ENCODE data around the gene PBX3. TPM values are rescaled to one million over a fixed set of nuclear protein-coding genes. Genes with fewer than 3 reads are reported as not detected.

The PBX3 gene
- total and polyA plus RNA-seq, 10 donors, result 7.2 to 58.4 (median 34.1) TPM

DNA sequence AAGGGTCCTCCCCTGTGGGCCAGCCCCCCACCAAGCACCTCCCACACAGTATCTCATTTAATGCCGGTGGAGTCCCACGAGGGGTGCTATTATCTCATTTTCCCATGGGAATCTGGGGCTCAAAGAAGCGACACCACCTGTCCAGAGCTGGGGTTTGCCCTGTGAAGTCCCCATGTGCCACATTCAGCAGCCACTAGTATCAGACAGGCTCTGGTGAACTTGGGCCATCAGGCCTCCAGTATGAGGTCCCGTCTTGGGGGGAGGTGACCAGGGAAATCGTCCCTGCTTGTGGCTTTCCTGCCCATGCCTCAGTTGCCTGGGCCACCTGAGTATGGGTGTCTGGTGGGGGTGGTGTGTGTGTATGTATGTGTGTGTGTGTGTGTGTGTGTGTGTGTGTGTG lies 222.7 kb downstream of the PBX3 start:
- Histone ChIP-seq H3K4me1 (no peaks in the 10 kb centered on the region), H3K9me3 (peaks cover 0 to 6% (median 2%) of the 10 kb centered on the region in 8 donors), H3K36me3 (peaks cover 0 to 30% (median 6%) of the 10 kb centered on the region in 6 donors), H3K27ac (no peak overlapping the region), H3K27me3 (replicated peaks in 1 of 7) (no peaks in the 10 kb centered on the region), H3K4me3 (no peak overlapping the region)
- intact Hi-C loops (cut with DNase I; ENCODE audit: low total_unique reads), result no loop called here
- no peak for DNase-seq
- TF ChIP-seq, protein P1, sequence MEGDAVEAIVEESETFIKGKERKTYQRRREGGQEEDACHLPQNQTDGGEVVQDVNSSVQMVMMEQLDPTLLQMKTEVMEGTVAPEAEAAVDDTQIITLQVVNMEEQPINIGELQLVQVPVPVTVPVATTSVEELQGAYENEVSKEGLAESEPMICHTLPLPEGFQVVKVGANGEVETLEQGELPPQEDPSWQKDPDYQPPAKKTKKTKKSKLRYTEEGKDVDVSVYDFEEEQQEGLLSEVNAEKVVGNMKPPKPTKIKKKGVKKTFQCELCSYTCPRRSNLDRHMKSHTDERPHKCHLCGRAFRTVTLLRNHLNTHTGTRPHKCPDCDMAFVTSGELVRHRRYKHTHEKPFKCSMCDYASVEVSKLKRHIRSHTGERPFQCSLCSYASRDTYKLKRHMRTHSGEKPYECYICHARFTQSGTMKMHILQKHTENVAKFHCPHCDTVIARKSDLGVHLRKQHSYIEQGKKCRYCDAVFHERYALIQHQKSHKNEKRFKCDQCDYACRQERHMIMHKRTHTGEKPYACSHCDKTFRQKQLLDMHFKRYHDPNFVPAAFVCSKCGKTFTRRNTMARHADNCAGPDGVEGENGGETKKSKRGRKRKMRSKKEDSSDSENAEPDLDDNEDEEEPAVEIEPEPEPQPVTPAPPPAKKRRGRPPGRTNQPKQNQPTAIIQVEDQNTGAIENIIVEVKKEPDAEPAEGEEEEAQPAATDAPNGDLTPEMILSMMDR (IDR thresholded peaks at IDR 0.05 in 8 of 11, conservative IDR thresholded peaks at IDR 0.05 in 3 of 11), result no peak
- TF ChIP-seq POLR2A (IDR thresholded peaks at IDR 0.05) (no peak), POLR2AphosphoS5 (IDR thresholded peaks at IDR 0.05) (no peak)
- WGBS, 5 donors, result 62 to 83% (median 68%) methylated on average over 5 of the region's 5 CpGs

DNA sequence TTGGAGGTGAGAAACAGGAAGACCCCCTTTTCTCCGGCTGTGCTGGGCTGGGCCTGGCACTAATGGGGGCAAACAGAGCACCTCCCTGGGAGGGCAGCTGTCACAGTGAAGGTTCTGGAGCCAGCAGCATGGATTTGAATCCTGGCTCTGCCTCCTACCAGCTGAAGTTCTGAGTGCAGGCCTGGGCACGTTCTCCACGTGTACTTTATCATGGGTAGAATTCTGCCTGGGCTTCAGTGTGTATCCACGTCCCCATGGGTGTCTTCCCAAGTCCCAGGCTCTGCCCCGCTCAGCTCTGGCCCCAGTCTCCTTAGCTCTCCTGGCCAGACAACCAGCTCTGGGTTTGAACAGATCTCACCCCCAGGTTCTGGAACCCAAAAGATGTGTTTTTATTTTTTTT lies 223.2 kb downstream of the PBX3 start:
- H3K4me1 ChIP-seq, result no peaks in the 10 kb centered on the region
- H3K9me3 ChIP-seq, result peaks cover 0 to 11% (median 4%) of the 10 kb centered on the region in 8 donors
- no peak overlapping the region for H3K4me3 ChIP-seq
- DNase-seq, result no peak
- peaks cover 0 to 25% (median 4%) of the 10 kb centered on the region in 6 donors for H3K36me3 ChIP-seq
- H3K27me3 ChIP-seq (replicated peaks in 1 of 7), result no peaks in the 10 kb centered on the region
- 67 to 92% (median 87%) methylated on average over 5 of the region's 5 CpGs for WGBS, 5 donors
- intact Hi-C loops (cut with DNase I; ENCODE audit: low total_unique reads), result no loop called here
- TF ChIP-seq POLR2A (IDR thresholded peaks at IDR 0.05), result no peak
- TF ChIP-seq, protein P1 (IDR thresholded peaks at IDR 0.05 in 8 of 11, conservative IDR thresholded peaks at IDR 0.05 in 3 of 11), result no peak
- no peak for TF ChIP-seq POLR2AphosphoS5 (IDR thresholded peaks at IDR 0.05)
- no peak overlapping the region for H3K27ac ChIP-seq

DNA sequence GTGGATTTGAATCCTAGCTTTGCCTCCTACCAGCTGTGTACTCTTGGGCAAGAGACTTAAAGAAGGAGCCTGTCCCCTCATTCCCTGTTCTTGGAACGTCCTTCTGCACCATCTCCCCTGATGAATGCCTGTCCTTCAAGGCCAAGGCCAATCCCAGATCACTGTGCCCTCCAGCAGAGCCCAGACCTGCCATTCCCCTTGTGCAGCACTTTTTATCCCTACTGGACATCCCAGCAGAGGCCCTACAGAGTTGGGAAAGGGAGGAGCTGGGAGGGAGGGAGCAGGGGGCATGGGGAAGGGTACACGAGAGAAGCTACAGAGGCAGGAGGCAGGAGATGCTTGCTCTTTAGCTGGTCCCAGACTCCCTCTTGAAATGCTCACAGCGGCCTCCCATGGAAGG lies 223.9 kb downstream of the PBX3 start:
- Histone ChIP-seq H3K9me3 (peaks cover 0 to 18% (median 6%) of the 10 kb centered on the region in 8 donors), H3K4me3 (no peak overlapping the region), H3K27ac (no peak overlapping the region), H3K4me1 (no peaks in the 10 kb centered on the region), H3K27me3 (replicated peaks in 1 of 7) (no peaks in the 10 kb centered on the region), H3K36me3 (peaks cover 0 to 18% (median under 1%) of the 10 kb centered on the region in 6 donors)
- WGBS, 5 donors, result 76 to 93% (median 80%) methylated on average over 3 of the region's 3 CpGs
- intact Hi-C loops (cut with DNase I; ENCODE audit: low total_unique reads), result no loop called here
- TF ChIP-seq, protein P1 (IDR thresholded peaks at IDR 0.05 in 8 of 11, conservative IDR thresholded peaks at IDR 0.05 in 3 of 11), result no peak
- TF ChIP-seq POLR2A (IDR thresholded peaks at IDR 0.05) (no peak), POLR2AphosphoS5 (IDR thresholded peaks at IDR 0.05) (no peak)
- no peak for DNase-seq

DNA sequence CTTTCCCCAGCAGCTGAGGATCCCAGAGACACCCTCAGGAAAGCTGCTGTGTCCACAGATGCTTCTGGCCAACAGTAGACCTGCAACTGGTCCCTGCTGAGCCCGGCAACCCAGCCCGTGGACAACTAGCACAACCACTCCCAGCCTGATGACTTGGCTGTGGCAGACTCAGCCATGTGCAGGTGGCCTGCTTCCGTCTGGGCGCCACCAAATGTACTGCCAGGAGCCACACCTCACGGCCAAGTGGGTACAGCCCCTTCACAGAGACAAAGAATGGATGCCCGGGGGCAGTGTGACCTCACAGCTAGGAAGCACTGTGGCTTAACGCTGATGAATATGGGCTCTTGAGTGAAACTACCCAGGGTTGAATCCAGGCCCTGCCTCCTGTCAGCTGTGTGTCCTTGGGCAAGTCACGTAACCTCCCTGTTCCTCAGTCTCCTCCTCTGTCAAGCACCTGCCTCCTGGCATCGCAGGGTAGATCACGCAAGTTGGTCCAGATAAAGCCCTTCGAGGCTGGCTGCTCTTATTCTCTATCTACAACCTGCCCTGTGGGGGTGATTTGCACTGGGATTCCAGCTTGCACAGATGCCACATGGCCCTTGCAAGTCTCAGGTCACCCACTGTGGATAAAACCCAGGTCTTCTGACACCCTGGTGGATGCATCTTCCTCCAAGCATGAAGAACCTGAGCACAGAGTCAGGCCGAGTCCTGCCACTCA lies 225.0 kb downstream of the PBX3 start:
- WGBS, 5 donors, result 84 to 93% (median 89%) methylated on average over 8 to 12 of the region's 12 CpGs
- no peak for DNase-seq
- H3K36me3 ChIP-seq, result peaks cover 0 to 7% (median 0%) of the 10 kb centered on the region in 6 donors
- no peak overlapping the region for H3K27ac ChIP-seq
- intact Hi-C loops (cut with DNase I; ENCODE audit: low total_unique reads), result no loop called here
- TF ChIP-seq POLR2A (IDR thresholded peaks at IDR 0.05) (no peak), POLR2AphosphoS5 (IDR thresholded peaks at IDR 0.05) (no peak)
- TF ChIP-seq, protein P1 (IDR thresholded peaks at IDR 0.05 in 8 of 11, conservative IDR thresholded peaks at IDR 0.05 in 3 of 11), result no peak
- peaks cover 0 to 24% (median 6%) of the 10 kb centered on the region in 8 donors for H3K9me3 ChIP-seq
- H3K27me3 ChIP-seq (replicated peaks in 1 of 7), result no peaks in the 10 kb centered on the region
- no peaks in the 10 kb centered on the region for H3K4me1 ChIP-seq
- no peak overlapping the region for H3K4me3 ChIP-seq
